Non-pigmented ciliary epithelial cell (primary cell): ENCODE data around the gene NODAL.
"Not testable (repeated sequence)": the region's sequence is repeated elsewhere in the genome, so short reads cannot be mapped to it uniquely, and the experiment has no call there.

ENCODE experiments used
- DNase-seq: peaks from one replicate; pipeline ENCODE4 v3.0.0-alpha.2; 2010; ENCODE audit warnings: low read depth

Gene NODAL

DNA sequence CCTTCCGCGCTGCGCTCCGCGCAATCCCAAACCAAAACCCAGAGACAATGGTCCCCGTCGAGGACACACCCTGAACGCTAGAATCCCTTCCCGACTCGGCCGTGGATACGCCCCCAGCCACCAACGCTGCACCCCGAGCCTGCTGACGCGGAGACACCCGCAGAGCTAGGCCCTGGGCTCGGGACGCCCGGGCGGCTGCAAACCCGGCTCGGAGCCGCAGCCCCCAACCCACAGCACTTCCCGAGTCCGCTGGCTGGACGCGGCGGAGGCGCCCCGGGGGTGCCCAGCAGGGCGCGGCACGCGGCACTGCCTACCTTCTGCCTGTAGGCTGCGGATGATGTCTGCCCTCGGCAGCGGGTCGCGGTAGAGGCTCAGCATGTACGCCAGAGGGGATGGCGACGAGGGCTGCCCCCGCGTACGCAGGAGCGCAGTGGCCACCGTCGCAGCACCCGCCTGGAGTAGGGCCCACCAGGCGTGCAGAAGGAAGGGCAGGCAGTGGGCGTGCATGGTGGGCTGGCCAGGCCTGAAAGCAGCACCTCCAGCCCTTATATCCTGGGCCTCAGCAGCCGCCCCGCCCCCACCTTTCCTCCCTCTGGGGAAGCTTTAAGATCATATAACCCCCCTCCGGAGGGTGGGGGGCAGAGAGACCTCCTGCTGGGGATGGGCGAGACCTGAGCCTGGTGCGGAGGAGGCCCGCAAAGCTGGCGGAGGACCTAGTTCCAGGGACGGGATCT lies at the start of gene NODAL:
NODAL (minus strand) TSS at position 521 of the 734 bp plus-strand sequence; CDS start at position 507, 14 bp downstream.
- DNase-seq, result no peak

DNA sequence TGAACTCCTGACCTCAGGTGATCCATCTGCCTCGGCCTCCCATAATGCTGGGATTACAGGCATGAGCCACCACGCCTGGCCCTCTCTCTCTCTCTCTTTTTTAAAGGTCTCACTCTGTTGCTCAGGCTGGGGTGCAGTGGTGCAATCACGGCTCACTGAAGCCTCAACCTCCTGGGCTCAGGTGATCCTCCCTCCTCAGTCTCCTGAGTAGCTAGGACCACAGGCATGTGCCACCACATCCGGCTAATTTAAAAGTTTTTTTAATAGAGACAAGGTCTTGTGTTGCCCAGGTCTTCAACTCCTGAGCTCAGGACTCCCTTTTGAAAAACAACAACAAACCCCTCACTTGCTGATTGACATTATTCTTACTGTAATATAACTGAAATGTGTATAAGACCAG lies 48.7 kb upstream of the NODAL start:
- no peak for DNase-seq

DNA sequence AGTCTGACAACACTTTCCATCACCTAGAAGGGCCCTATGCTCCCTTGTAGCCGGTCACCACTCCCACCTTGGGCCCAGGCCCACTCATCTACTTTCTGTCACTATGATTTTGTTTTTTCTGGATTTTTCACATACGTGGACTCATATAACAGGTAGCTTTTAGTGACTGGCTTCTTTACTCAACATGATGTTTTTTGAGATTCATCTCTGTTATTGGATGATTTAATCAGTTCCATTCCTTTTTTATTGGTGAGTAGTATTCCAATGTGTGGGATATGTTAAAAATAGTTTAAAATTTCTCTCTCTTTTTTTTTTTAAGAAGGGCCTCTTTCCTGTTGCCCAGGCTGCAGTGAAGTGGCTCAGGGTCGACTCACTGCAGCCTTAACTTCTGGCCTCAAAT lies 46.3 kb upstream of the NODAL start:
- no peak for DNase-seq

DNA sequence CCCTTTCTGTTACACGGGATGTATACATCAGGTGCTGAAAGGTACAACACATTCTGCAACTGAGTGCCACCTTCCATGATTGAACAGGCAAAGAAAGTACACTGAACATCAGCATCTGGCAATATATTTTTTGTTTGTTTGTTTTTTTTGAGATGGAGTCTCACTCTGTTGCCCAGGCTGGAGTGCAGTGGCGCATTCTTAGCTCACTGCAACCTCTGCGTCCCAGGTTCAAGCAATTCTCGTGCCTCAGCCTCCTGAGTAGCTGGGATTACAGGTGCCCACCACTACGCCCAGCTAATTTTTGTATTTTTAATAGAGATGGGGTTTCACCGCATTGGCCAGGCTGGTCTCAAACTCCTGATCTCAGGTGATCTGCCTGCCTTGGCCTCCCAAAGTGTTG lies 42.4 kb upstream of the NODAL start:
- not testable (repeated sequence) for DNase-seq

DNA sequence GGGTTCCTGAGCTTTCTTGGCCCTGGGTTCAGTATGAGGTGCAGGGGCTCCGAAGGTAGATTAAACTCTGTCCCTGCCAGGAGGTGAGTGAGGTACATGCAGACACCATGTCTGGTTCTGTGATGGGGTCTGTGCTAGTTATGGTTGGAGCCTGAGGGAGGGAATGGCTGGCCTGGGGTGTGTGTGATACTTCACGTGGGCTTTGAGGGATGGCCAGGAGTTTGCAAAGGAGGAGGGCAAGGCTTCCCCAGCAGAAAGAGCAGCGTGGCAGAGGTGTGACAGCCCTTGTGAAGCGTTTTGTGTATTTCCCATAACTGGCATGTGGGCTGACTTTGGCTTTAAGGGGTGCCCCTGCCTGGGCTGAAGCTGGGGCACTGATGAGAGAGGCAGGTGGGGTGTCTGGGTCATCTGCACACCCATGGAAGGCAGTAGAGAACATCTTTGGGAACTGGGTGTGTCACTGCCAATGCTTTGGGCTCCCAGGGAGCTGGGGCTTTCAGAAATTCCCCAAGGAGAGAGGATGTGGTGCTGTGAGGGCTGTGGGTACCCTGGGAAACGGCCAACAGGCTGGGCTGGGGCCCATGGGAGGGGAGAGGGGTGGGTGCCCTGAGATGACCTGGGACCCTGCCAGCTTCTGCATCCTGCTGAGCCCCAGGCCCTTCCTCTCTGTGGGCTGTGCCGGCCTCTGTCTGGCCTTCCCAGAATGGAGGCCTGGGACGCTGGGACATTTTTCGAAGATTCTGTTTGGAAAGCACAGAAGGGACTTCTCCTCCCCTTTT lies 41.7 kb upstream of the NODAL start:
- no peak for DNase-seq

DNA sequence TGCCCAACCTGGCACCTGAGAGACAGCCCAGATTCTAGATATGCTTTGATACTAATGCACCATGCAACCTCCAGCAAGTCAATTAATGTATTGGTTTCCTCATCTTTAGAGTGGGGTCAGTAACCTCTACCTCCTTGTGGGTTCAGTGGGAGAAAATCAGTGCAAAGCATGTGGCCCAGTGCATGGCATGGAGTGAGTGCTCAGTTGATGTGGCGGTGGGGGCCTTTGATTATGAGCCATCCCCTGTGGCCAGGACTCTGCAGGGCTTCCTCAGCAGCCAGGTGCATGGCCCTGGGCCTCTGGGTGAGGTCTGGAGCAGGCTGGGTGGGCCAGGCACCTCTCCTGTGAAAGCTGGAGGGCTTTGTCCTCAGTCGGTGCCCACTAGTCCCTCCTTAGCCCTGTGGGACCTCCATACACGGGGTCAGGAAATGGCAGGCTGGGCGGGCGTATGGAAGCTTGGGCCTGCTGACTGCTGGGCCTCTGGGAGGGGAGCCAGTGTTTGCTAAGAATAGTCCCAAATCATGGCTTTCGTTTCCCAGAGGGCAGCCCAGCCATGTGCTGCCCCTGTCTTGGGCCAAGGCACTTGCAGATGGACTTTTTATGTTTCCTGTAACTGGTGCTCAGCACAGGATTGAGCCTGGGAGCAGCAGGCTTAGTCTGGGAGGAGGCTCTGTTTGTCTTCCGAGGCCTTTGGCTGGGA lies 40.5 kb upstream of the NODAL start:
- no peak for DNase-seq

DNA sequence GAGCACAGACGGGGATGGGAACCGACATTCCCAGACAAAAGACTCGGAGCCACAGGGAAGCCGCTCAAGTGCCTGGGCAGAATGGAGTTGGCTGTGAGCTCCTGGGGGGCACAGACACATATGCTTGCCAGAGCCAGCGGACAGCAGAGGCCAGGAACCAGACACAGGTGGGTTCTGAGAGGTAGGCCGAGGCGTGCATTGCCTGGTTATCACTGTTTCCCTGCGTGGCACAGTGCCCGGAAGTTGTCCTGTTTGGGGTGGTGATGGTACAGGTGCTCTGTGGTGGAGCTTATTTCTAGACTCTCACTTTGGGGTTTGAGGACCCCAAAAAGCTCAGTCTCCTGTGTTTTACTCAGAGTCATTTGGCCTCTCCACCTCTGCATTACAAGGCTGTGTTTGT lies 39.6 kb upstream of the NODAL start:
- DNase-seq, result no peak

DNA sequence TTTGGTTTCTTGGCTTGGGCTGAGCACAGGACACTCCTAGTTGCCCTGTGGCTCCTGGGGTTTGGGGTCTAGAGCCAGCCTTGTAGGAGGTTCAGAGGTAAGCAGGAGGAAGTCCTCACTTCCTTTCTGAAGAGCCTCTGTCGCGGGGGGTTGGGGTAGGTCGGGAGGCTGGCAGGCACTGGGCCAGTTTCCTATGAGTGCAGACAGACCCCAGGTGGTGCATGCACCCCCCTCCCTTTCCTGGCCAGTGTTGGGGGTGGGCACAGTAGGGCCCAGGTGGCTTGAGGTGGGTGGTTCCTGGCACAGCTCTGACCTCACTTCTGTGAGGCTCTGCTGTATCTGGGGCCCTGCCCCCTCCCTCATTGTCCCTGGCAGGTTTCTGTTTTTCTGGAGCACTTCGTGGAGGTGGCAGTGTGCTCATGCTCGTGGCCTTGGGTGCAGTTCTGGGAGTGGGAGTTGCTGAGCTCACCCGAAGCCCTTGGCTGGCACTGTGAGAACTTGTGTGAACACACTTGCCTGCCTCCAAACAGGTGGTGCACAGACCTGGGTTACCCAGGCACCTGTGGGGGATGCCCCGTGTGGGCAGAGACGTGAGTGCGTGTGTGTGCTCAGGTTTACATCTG lies 38.9 kb upstream of the NODAL start:
- DNase-seq, result no peak

DNA sequence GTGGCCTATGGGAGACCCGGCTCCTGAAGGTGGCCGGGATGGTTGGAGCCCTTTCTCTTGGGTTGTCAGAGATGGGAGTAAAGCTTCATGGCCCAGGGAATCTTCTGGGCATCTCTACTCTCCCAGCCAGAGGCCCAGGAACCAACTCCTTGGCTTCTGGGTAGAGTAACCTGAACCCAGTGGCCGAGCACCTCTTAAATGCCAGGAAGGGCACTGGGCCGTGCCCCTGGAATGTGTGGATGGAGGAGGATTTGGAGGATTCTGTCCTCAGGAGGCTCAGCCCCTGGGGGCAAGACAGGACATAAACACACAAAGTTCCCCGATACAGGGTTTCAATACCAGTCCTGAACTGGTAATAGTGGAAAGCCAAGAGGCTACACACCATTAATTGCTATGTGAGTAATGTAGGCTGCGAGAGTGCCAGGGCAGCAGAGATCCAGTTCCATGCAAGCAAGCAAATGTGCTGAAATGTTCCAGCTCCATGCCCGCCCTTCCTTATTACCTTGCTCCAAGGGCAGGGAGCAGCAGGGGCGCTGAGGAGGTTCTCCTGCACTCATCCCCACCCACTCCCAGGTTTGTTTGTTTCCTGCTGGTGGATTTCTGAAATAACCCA lies 38.3 kb upstream of the NODAL start:
- DNase-seq, result no peak

DNA sequence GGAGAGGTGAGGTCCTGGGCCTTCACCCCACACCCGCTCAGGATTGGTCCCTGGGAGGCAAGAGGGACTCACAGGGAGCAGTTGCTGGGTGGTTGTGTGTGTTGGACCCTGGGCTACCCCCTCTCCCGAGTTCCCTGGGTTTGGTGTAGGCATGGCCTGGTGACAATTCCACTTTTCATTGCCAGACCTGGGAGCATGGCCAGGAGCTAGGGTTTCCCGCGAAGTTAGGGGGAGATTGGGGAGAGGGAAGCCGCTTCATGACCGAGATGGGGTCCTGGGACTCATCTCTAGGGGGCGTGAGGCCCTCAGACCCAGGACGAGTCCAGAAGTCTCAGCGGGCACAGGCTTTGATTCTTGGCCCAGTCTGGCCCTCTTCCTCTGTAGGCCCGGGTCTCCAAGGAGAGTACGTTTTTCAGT lies 37.7 kb upstream of the NODAL start:
- DNase-seq, result no peak

DNA sequence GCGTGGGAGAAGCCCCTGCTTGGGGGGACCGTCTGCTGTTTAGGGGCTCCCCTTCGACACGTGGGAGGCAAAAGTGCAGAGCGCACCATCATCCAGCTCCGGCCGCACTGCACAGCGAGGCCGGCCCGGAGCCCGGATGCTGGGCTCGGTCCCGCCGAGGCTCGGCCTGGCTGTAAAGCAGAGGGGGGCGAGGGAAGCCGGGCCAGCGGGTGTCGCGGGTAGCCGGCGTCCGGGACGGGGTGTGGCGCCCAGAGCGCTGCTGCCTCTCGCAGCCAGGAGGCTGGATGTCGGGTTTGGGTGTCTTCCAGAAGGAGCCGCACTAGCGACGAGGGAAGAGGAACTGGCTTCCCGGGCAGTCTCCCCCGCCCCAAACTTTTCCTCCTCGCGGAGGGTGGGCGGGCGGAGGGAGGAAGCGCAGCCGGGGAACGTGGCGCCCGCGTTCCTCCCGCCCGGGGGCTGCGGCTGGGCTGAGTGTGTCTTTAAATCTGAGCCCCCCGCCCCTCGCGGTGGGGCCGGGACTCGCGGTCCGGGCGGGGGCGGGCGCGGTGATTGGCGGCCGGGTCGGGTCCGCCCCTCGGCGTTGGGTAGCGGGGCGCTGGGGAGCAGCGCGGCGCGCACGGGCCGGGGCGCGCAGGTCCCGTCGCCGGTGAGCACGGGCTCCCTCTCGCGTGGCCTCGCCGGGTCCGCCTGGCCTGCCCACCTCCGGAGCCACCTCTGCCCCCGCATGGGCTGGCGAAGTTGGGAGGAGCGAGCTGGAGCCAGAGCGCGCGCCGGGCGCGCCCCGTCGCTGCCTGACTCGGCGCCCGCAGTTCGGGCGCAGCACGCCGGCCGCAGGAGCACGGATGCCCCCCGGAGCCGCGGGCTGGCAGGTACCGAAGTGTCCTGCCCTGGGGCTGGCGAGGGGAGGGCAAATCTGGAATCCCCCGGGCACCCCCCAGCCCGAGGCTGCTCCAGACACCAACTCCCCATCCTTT lies 37.0 kb upstream of the NODAL start, which contains the start of gene PALD1:
PALD1 (plus strand) TSS at position 577 of the 974 bp plus-strand sequence. CDS start 47,185 bp downstream, outside the sequence.
- no peak for DNase-seq

DNA sequence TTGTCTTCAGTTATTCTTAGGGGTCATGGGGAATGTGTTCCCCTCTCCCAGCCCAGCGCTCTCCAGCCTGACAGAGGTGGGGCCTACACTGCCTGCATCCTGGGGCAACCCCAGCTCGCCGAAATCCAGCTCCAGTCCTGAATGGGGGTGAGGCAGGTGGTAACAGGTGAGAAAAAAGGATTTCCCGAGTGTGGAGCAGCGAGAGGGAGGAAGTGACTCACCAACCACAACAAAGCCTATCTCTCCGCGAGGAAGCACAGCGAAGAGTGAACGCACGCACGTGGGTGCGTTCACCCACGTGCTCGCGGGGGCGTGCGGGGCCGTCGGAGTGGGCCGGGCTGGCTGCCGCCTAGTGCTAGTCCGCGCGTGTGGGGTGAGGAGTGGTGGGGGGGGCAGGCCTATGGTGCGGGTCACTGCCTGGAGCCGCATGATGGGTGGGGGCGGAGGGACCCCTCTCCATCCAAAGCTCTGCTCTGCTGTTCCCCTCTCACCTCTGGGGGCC lies 36.2 kb upstream of the NODAL start:
- DNase-seq, result no peak

DNA sequence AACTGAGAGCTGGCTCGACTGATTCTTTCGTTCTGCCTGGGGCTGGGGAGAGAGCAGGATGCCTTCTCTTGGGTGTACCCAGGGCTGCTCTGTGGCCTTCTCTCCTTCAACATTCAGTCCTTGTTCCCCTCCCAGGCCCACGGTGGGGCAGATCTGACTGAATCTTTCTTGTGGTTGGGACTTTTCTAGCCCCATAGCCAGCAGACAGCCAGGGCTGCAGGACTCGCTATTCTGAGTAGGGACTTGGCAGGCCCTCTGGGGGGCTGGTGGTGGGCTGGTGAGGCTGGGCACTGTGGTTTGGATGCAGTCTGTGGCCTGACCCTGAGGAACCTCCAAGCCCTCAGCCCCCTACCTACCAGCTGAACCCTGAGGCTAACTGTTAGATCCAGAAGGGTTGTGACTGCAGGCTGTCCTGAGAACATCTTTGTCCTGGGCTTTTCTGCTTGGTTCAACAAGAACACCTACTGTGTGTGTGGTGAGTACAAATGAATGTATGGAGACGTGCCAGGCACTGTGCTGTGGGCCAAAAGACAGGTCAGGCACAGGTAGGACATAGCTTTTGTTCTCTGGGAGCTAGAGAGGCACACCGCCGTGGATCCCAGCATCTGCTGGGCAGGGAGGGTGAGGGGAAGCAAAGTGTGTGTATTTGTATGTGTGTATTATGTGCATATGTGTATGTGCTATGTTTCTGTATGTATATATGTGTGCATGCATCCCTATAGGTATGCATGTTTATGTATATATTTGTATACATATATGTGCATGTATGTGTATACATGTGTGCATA lies 35.0 kb upstream of the NODAL start:
- DNase-seq, result no peak

DNA sequence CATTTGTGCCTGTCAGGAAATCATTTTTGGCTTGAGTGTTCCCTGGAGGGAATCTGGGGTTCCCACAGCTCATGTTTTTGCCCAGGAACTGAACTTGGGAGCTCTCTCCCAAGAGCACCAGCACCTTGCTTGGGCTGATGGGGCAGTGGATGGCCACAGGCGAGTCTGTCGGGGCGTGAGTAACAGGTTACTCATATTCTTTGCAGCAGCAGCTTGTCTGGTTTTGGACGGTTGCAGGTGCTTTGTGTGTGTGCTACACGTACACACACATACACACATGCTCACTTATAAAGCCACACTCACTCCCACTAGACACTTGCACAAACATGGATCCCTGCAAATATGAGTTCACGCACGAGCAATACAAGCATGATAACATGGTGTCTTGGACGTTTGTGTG lies 34.2 kb upstream of the NODAL start:
- DNase-seq, result no peak

DNA sequence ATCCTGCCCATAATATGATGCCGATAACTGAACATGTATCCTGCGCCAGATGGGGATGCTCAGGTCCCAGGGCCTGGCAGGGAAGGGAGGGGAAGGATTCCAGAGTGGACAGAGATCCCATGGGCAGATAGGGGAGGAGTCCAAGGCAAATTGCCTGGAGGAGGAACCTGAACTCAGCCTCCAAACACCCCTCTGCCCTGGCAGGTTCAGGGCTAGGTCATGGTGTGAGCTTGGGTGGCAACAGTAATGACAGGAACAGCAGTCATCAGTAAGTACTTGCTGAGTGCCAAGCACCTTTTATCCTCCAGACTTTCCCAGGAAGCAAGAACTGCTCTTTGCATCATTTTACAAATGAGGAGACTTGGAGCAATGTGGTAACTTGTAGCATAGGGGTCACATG lies 33.3 kb upstream of the NODAL start:
- DNase-seq, result no peak

DNA sequence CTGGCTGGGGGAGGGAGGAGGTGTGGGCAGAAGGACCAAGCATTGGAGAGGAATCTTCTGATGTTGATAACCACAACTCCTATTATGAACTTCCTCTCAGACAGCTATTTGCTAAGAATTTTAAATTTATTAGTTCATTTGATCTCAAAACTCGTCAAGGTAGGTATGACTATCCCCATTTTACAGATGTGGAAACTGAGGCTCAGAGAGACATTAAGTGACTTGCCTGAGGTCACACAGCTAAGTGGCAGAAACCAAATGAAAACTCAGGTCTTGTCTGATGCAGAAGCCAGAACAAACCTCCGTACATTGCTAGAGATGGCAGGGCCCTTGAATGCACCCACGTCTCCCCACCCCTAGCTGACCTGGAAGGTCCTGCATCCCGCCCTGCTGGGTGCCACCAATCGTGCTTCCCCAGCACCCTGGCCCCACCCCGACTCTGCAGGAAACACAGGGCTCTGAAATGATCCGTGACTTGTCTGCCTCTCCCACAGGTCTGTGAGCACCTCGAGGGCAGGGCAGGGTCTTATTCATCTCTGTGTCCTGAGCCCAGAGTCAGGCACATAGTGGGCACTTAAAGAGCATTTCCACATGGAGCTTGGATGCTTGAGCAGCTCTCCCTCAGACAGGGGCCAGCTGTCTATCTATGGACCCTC lies 31.4 kb upstream of the NODAL start:
- DNase-seq, result no peak

DNA sequence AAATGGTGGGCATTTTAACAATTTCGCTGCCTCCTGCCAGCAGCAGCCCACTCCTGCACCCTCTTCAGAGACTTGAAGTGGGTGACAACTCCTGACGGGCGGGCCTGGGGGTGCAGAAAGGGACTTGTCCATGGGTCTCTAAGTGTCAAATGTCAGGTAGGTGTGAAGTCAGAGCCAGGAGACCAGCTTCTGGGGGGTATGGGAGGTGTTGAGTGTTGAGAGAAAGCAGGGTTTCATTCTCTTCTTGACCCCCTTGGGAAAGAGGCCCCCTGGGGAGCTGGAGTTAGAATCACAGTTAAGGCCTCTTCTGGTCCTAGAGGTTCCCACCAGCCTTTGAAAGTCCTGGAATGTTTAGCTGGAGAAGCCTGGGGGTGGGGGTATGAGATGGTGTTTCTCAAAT lies 25.5 kb upstream of the NODAL start:
- DNase-seq, result no peak

DNA sequence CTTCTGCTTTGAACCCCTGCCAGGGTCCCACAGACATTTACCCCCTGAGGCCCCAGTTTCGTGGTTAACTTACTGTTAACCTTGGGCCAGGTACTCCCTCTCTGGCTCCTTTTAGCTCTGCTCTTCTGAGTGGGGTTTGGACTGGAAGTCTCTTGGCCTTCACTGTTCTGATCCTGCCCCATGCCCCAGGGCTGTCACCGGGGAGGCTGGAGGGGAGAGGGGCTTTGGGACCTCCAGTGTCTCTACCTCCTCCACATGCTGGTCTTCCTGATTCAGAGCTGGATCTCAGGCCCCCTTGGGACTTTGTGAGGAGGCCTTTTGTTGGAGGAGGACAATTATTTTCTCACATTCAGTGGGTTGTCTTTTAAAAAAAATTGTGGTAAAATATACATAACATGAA lies 24.4 kb upstream of the NODAL start:
- DNase-seq, result no peak

DNA sequence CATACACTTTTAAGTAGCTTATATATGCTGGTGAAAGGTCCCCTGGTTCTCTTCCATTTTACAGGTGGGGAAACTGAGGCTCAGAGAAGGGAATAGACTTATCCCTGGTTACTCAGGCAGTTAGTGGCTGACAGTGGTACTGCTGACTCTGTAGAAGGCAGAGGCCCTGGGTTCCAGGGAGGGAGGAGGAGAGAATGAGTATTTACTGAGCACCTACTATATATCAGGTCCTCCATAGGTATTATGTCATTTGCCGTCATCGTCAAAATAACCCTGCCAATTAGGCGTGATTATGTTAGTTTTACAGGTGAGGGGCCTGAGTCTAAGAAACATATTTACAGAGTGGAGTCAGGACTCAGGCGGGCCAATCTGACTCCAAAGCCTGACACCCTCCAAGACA lies 23.8 kb upstream of the NODAL start:
- no peak for DNase-seq
